CD4-positive, alpha-beta T cell treated with Interleukin-2 at 100 ng/mL for 4 hours (primary cell): Measurements from ENCODE around the gene TBC1D10B.
"Not testable (repeated sequence)": the region's sequence is repeated elsewhere in the genome, so short reads cannot be mapped to it uniquely, and the experiment has no call there.

Source experiments
- DNase-seq: peaks from one replicate; pipeline ENCODE4 v3.0.0-alpha.2; 2020; ENCODE audit warnings: low spot score

The TBC1D10B gene

DNA sequence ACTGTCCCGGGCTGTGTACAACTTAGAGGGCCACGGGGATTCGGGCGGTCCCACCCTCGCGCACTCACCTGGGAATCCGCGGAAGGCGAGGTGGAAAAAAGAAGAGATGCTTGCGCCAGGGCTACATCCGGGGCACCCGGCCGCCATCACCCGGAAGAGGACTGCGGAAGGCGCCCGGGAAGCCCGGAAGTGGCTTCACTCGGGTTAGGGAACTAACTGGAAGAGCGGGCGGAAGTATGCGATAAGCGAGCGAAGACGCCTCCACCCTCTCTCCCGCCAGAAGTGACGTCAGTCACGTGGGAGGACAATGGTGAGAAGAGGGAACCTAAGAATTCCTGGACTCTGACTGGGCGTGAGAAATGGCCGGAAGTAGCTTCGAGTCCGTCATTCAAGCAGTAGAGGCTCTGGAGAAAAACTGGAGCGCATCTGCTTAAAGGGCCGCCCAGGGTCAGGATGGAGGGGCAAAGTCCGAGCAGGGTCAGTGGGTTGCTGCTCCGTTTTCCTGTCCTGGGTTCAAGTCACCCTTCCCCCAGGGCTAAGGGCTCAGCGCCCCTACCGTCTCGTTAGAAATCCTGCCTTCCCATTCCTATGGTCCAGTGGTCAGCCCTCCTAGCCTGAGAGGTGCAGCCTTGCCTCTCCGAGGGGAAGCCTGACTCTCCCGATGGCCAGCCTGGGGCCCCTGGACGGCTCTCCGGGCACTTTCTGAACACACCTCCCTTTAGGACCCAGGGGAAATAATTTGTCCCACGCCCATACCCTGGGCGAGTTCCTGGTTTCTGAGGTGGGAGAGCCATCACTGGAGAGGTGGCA lies 14.9 kb downstream of the TBC1D10B start, which contains the start of gene CD2BP2:
Gene CD2BP2 (minus strand): TSS at position 165 of the 810 bp plus-strand sequence. CDS start 627 bp downstream, outside the sequence.
- DNase-seq = peak; percentile 89

DNA sequence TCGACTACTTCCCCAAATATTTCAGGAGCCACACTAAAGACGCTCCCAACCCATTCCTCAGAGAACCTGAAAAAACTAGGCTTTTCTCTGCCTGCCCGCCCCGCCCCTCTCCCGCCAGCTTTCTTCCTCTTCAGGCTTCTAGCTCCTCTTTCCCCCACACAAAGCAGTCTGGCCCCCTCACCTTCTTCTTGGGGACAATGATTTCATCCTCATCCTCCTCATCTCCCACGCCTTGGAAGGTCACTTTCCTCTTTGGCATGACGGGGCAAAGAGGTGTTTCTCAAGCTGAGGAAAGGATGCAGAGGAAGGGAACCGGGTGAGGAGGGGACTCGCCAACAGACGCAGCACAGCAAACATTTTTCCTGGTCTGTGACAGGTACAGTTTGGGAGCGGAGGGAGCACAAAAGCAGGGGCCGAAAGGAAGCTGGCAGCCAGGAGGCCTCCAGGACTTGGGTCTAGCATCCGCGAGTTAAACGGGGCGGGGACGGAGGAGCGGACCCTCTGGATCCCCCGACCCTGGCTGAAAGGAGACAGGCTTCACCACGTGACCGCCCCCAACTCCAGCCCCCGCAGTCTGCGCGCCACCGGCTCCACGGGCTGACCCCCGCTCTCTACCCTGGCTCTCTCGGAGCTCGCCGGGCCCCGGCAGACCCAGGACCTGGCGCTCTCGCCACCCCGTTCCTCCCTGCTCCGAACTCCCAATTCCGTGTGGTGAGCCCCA lies 15.7 kb downstream of the TBC1D10B start:
- DNase-seq = no peak

DNA sequence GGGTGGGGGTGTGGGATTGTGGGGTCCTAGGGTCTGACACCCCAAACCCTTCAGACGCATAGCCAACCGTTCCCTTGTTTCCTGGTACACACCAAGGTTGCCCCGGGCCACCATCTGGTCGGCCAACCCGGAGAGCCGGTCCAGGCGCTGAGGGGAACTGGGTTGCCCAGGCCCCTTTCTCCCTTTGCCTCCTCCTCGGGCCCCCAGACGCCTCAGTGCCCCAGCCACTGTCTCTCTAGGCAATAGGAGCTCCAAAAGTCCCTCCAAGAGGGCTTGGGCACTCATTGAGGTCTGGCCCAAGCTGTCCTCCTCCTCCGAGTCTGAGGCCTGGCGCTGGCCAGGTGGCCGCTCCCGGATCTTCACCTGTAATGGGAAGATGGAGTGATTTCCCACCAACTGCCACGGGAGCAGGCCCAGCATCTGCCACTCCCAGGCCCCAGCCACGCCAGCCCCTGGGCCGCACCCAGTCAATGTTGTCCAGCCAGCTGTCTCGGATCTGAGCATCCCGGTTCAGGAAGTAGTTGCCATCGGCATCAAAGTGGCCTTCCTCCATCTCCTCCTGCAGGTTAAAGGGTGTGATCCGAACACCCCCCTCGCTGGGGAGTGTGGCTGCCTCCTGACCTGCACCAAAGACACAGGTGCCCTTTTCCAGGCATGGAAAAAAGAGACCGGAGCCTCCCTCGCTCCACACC lies 16.7 kb downstream of the TBC1D10B start:
- DNase-seq = no peak

DNA sequence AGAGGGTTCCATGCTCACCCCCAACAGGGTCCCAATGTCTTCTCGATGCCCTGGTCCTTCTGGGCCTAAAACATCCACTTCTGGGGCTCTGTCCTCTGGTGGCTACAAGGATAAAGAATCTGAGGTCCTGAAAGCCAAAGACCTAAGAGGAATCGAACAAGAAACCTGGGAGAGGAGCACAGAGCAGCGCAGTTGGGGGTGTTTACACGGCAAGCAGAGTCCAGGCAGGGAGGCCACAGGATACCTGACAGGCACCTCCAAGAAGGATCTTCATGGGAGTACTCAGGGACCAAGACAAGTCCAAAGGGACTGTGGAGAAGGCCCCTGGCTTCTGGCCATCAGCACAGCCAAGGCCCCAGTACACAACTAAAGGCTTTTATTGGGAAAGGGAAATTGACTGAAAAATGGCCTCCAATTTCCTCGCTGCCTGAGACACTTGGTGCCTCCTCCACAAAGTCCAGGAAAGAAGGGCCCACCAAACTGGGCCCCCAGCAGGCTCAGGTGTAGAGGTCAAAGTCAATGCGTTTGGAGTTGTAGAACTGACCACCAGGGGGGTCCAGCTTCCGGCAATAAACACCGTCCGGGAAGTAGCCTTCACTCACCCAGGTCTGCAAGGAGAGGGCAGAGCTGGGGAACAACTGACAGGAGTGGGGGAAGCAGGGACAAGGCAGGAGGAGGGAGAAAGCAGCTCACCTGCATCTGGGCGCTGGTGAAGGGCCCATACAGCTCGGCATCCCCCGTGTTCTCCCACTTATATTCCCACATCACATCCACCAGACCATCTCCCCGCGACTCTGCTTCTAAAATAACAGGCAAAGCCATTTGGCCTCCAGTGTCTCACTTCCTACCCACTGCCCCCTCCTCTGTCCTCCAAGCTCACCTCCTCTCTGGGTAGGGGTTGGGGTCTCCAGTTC lies 17.5 kb downstream of the TBC1D10B start:
- no peak for DNase-seq

DNA sequence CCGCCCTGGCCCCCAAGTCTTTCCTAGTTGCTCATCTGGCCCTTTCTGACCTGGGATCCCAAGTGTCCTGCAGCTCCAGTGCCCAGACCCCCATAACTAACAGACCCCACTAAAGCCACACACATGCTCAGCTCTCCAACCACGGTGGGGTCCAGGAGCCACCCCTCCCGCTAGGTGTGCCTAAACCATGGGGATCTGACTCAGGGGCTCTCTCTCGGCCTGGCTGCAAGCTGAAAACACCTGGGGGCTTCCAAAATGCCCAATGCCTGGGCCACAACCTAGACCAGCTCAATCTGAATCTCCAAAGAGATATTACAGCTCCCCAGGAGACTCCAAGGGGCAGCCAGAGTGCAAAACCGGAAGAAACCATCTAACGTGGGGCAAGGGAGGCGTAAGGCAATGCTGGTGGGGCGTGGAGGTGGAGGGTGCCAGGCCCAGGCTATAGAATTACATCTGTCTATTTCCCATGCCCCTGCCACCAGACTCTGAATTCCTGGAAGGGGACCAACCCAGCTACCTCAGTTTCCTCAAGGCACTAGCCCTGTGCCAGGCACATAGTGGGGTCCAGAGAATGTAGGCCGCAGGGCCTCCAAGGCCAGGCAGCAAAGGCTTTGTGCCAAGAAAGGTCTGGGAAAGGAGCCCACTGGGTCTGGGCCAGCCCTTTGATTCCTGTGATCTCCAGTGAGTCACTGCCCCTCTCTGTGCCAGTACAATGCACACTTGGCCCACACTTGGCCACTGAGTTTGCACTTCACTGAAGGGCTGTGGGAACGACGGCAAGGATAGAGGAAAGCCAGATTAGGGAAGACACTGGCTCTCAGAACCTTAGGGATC lies 18.5 kb downstream of the TBC1D10B start:
- DNase-seq = no peak

DNA sequence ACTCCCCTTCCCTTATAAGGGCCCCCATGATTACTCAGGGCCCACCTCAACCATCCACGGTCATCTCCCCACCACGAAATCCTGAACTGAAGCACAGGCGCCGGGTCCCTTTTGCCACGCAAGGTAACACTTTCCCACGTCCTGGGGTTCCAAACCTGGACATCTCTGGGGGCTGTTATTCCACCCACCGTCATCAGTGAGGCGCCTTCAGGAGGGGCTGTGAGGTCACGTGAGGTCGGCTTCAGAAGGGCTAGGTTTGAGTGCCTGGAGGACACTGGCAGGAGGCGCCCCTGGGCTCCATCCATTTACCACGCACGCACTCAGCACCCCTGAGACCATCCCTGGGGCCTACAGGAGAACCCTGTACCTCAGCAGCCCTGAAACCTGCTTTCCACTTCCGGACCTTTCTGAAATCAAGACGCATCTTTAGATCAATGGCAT lies 19.3 kb downstream of the TBC1D10B start:
- no peak for DNase-seq

DNA sequence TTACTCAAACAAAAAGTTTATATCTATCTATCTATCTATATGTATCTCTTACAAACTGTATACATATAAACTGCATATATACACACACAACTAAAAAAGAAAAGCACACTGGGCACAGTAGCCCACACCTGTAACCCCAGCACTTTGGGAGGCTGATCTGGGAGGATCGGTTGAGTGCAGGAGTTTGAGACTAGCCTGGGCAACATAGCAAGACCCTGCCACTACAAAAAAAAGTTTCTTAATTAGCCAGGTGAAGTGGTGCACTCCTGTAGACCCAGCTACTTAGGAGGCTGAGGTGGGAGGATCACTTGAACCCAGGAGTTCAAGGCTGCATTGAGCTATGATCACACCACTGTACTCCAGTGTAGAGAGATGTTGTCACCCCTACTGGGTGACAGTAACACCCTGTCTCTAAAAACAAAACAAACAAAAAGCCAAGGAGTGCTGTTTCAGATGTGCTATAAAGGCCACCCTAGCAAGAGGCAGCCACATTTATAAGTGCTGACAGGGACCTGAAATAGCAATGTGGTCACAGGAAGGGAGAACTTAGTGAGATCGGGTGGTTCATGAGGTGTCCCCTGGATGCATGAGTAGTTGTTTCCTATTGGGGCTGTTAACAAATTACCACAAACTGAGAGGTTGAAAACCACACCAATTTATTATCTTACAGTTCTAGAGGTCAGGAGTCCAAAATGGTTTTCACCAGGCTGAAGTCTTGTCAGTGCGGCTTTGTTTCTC lies 20.0 kb downstream of the TBC1D10B start:
- DNase-seq = peak; percentile 52

DNA sequence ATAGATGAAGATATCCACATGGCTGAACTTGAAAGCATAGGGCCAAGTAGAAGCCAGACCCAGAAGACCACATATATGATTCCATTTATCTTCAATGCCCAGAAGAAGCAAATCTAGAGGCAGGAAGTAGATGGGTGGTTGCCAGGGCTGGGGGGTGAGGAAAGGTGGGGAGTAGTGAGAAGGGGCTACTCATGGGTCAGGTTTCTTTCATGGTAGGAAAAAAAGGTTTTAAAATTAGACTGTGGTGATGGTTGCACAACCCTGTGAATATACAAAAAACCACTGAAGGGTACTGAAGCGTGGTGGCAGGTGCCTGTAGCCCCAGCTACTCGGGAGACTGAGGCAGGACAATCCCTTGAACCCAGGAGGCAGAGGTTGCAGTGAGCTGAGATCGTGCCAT lies 20.6 kb downstream of the TBC1D10B start:
- no peak for DNase-seq

DNA sequence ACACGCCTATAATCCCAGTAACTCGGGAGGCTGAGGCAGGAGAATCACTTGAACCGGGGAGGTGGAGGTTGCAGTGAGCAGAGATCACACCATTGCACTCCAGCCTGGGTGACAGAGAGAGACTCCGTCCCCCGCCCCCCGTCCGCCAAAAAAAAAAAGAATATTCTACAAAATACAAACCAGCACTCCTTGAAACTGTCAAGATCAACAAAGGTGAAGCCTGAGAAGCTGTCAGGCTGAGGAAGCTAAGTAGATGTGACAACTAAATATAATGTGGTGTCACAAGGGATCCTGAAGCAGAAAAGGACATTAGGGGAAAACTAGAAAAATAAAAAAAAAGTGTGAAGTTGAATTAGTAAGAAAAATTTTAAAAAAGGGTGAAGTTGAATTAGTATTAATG lies 21.4 kb downstream of the TBC1D10B start:
- no peak for DNase-seq

DNA sequence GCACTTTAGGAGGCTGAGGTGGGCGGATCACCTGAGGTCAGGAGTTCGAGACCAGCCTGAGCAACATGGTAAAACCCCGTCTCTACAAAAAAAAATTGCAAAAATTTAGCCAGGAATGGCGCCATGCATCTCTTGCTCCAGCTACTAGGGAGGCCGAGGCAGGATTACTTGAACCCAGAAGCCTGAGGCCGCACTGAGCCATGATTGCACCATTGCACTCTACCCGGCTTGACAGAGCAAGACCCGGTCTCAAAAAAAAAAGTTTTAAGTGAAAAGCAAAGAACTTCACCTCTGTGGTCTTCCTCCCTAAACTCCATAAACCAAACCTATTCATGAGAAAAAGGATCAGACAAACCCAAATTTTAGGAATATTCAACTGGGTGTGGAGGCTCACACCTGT lies 22.2 kb downstream of the TBC1D10B start:
- DNase-seq = no peak

DNA sequence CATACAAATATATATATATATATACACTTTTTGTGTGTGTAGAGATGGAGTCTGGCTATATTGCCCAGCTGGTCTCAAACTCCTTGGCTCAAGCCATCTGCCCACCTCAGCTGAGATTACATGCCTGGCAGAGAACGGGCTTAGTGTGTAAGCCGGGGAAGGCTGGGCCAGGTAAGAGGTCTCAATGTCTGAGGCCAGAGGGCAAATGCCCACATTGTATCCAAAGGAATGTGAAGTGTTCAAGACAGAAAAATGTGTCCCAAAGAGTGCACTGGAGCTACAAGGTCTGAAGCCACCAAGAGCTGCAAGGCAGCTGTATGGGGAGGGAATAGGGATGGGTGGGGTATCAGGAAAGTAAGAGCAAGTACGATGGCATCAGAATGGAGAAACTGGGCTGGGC lies 24.0 kb downstream of the TBC1D10B start:
- no peak for DNase-seq

DNA sequence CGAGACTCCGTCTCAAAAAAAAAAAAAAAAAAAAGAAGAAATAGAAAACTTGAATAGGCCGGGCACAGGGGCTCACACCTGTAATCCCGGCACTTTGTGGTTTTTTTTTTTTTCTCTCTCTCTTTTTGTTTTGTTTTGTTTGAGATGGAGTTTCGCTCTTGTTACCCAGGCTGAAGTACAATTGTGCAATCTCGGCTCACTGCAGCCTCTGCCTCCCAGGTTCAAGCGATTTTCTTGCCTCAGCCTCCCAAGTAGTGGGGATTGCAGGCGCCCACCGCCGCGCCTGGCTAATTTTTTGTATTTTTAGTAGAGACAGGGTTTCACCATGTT lies 26.8 kb downstream of the TBC1D10B start:
- DNase-seq = not testable (repeated sequence)

DNA sequence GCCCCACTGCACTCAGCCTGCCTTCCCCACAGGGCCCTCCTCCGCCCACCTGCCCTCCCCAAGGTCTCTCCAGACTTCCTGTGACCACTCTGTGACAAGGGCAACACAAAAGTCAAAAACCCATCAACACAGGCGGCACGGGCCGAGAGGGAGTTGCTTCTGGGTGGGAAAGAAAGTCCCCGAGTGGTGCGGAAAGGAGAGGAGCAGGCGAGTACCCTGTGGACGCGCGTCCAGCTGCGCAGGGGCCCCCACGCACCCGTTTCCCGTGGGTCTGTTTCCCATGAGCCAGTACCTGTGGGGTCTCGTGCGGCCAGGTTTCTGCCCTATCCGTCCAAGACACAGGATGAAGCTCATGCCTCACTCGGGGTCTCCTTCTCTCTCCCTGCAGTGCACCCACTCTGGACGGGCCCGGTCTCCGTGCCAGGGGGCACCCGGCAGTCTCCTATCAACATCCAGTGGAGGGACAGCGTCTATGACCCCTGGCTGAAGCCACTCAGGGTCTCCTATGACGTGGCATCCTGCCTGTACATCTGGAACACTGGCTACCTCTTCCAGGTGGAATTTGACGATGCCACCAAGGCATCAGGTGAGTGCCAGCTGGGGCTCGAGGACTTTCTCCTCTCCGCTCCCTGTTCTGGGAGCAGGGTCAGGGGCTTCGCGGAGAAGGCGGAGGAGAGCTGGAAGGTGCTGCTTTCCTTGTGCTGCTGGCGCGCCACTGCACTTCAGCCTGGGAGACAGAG lies 27.4 kb downstream of the TBC1D10B start:
- no peak for DNase-seq

DNA sequence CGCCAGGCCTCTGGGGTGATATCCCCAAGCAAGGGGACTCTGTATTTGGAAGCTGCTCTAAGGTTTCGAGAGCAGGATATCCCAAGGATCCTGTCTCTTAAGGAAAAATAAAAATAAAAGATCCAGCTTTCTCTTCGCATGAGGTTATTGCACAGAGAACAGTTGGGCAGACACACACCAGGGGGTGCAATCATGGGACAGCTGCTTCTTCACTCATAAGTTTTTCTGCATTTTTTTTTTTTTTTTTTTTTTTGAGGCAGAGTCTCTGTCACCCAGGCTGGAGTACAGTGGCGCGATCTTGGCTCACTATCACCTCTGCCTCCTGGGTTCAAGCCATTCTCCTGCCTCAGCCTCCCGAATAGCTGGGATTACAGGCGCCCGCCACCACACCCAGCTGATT lies 28.3 kb downstream of the TBC1D10B start:
- DNase-seq = not testable (repeated sequence)

DNA sequence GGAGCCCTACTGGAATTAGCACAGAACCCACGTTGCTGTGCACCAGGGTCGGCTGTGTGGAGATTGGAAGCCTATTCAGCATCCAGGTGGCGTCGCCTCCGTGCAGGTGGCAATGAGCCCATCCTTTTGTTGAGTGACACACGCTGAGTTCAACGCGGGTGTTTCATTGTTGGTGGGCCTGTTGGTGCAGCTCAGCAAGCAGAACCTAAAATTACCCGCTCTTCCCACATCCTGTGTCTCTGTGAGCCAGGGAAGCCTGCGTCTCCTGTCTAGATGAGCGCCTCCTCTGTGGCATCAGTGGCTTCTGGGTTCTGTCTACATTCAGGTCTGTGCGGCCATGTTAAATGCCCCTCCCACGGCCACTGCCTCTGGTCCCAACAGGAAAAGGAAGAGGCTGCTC lies 29.7 kb downstream of the TBC1D10B start:
- no peak for DNase-seq

DNA sequence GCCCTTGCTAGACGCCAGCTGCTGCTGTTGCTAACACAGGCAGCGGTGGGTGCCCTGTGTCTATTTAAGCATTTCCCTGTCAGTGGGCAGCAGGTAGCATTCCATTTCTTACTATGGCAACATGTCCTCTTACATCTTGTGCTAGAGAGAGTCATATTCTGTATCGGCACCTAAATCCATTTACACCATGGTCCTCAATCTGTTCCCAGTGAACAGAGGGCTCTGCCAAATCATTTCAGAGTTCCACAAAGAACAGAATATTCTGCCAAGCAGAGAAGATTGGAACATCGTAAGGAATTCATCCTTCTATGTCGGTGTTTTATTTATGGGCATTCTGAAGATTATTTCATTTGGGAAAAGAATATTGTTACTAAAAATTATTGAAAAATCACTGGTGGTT lies 31.6 kb downstream of the TBC1D10B start:
- DNase-seq = not testable (repeated sequence)

DNA sequence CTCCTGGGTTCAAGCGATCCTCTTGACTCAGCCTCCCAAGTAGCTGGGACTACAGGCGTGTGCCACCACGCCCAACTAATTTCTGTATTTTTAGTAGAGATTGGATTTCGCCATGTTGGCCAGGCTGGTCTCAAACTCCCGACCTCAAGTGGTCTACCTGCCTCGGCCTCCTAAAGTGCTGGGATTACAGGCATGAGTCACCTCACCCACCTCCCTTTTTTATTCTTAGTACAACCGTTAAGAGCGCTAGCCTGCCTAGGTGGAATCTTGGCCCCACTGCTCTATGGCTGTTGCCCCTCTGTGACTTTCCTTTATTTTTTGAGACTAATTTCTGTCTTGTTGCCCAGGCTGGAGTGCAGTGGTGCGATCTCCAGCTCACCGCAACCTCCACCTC lies 32.3 kb downstream of the TBC1D10B start:
- DNase-seq = not testable (repeated sequence)

DNA sequence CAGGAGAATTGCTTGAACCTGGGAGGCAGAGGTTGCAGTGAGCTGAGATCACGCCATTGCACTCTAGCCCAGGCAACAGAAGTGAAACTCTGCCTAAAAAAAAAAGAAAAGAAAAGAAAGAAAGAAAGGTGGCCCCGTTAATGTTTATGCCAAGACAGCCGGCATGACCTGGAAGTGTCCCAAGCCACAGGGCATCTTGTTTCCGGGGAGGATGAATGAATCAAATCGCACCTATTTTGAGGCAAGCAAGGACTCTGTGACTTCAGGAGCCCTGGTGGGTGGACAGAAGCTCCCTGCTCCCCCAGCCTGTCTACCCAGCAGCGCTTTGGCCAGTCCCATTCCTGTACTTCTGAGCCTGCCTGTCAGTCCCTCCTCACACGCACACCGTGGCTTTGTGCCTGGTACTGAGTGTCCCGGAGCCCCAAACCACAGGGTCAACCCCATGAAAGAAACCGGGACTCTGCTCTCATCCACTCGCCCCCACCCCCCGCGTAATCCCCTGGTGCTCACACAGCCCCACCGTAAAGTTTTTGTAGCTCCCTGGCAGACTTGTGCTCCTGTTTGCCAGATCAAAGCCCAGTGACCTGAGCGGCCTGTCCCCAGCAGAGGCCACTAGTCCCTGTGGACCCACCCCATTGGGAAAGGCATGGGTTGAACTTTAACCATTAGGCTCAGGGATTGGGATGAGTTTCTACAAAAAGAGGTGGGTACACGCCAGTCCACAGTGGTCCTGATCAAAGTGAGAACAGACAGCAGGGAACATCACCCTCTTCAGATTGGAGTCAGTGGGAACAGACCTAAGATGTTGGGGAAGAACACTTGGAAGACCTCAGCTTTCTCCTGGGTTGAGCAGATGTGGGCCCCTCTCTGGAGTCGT lies 34.5 kb downstream of the TBC1D10B start:
- no peak for DNase-seq
